ENCODE results near the gene SLC4A2.

GRCh38 chr7:151043959-151044358 lies 15.4 kb upstream of the SLC4A2 start:
- TF ChIP-seq CTCF (conservative IDR thresholded peaks at IDR 0.05; ENCODE audit: low read length) (no peak), EZH2phosphoT487 (IDR thresholded peaks at IDR 0.05; ENCODE audit: borderline replicate concordance) (no peak)

Measured in Loucy (cell line).